ENCODE data around the gene ATG2B.

- TF ChIP-seq CTCF (conservative IDR thresholded peaks at IDR 0.05; ENCODE audit: low read length) (no peak), EZH2phosphoT487 (IDR thresholded peaks at IDR 0.05; ENCODE audit: borderline replicate concordance, low read depth, low read length) (no peak)
These were observed 110.1 kb downstream of the ATG2B start for GRCh38 chr14:96252999-96253539.

All from OCI-LY7 (cell line).